ENCODE results near the gene PRKAG2. TPM values are rescaled to one million over a fixed set of nuclear protein-coding genes. Genes with fewer than 3 reads are reported as not detected.

PRKAG2 gene
- total and polyA plus RNA-seq, 10 donors = 15.8 to 50.9 (median 32.8) TPM

- intact Hi-C loops (cut with DNase I; ENCODE audit: low total_unique reads) = no loop called here
- H3K9me3 ChIP-seq = no peaks in the 10 kb centered on the region
- TF ChIP-seq CTCF (IDR thresholded peaks at IDR 0.05 in 8 of 11, conservative IDR thresholded peaks at IDR 0.05 in 3 of 11) (no peak), POLR2AphosphoS5 (IDR thresholded peaks at IDR 0.05) (no peak), POLR2A (IDR thresholded peaks at IDR 0.05) (no peak)
- no peak for DNase-seq
- H3K27me3 ChIP-seq (replicated peaks in 1 of 7) = peaks cover 0 to 22% (median 0%) of the 10 kb centered on the region in 7 donors
- 13 to 36% (median 22%) methylated on average over 5 of the region's 5 CpGs for WGBS, 5 donors
- no peaks in the 10 kb centered on the region for H3K4me1 ChIP-seq
- no peak overlapping the region for H3K27ac ChIP-seq
- H3K36me3 ChIP-seq = no peaks in the 10 kb centered on the region
- H3K4me3 ChIP-seq = no peak overlapping the region
Observed at GRCh38 chr7:151905766-151906165, 28.9 kb upstream of the PRKAG2 start.

- no peak overlapping the region for H3K27ac ChIP-seq
- H3K36me3 ChIP-seq = no peaks in the 10 kb centered on the region
- WGBS, 5 donors = 50 to 64% (median 57%) methylated on average over 9 of the region's 9 CpGs
- DNase-seq = peak; percentile 61
- intact Hi-C loops (cut with DNase I; ENCODE audit: low total_unique reads) = no loop called here
- H3K4me3 ChIP-seq = no peak overlapping the region
- peaks cover 0 to 26% (median 0%) of the 10 kb centered on the region in 7 donors for H3K27me3 ChIP-seq (replicated peaks in 1 of 7)
- H3K9me3 ChIP-seq = no peaks in the 10 kb centered on the region
- no peak for TF ChIP-seq CTCF (IDR thresholded peaks at IDR 0.05 in 8 of 11, conservative IDR thresholded peaks at IDR 0.05 in 3 of 11)
- no peak for TF ChIP-seq POLR2A (IDR thresholded peaks at IDR 0.05)
- TF ChIP-seq POLR2AphosphoS5 (IDR thresholded peaks at IDR 0.05) = no peak
- H3K4me1 ChIP-seq = no peaks in the 10 kb centered on the region
Observed at GRCh38 chr7:151905353-151905752, 28.4 kb upstream of the PRKAG2 start.

GRCh38 chr7:151904270-151904669 lies 27.4 kb upstream of the PRKAG2 start:
- Histone ChIP-seq H3K9me3 (no peaks in the 10 kb centered on the region), H3K36me3 (no peaks in the 10 kb centered on the region), H3K4me3 (no peak overlapping the region), H3K27me3 (replicated peaks in 1 of 7) (peaks cover 0 to 35% (median 0%) of the 10 kb centered on the region in 7 donors), H3K4me1 (no peaks in the 10 kb centered on the region), H3K27ac (no peak overlapping the region)
- intact Hi-C loops (cut with DNase I; ENCODE audit: low total_unique reads) = no loop called here
- TF ChIP-seq POLR2AphosphoS5 (IDR thresholded peaks at IDR 0.05) = no peak
- TF ChIP-seq POLR2A (IDR thresholded peaks at IDR 0.05) = no peak
- no peak for TF ChIP-seq CTCF (IDR thresholded peaks at IDR 0.05 in 8 of 11, conservative IDR thresholded peaks at IDR 0.05 in 3 of 11)
- peak; percentile 59 for DNase-seq
- 81 to 92% (median 88%) methylated on average over 6 to 7 of the region's 7 CpGs for WGBS, 5 donors

- Histone ChIP-seq H3K27me3 (replicated peaks in 1 of 7) (peaks cover 0 to 41% (median 0%) of the 10 kb centered on the region in 7 donors), H3K27ac (no peak overlapping the region), H3K4me3 (no peak overlapping the region), H3K36me3 (no peaks in the 10 kb centered on the region), H3K4me1 (no peaks in the 10 kb centered on the region), H3K9me3 (no peaks in the 10 kb centered on the region)
- TF ChIP-seq CTCF (IDR thresholded peaks at IDR 0.05 in 8 of 11, conservative IDR thresholded peaks at IDR 0.05 in 3 of 11) (no peak), POLR2AphosphoS5 (IDR thresholded peaks at IDR 0.05) (no peak), POLR2A (IDR thresholded peaks at IDR 0.05) (no peak)
- intact Hi-C loops (cut with DNase I; ENCODE audit: low total_unique reads) = no loop called here
- peak; percentile 61 for DNase-seq
- WGBS, 5 donors = 73 to 88% (median 78%) methylated on average over 8 to 9 of the region's 9 CpGs
Observed at GRCh38 chr7:151903249-151904032, 26.5 kb upstream of the PRKAG2 start.
